LHCN-M2 (cell line): ENCODE measurements around the gene RNF220. TPM values are rescaled to one million over a fixed set of nuclear protein-coding genes. Genes with fewer than 3 reads are reported as not detected.

Source experiments
- DNase-seq: peaks from one replicate; pipeline ENCODE4 v3.0.0-alpha.2; 2012; ENCODE audit warnings: low read depth
- total RNA-seq: library from RNA; depleted of rRNA; stranded (reverse); fragments of >200 nt; gene quantifications from 2 replicates; pipeline ENCODE4 v1.2.3, GENCODE V29; 2014; rRNA removed

Gene RNF220
- total RNA-seq, 1 experiment from 2014 or later, result 124 TPM

DNA sequence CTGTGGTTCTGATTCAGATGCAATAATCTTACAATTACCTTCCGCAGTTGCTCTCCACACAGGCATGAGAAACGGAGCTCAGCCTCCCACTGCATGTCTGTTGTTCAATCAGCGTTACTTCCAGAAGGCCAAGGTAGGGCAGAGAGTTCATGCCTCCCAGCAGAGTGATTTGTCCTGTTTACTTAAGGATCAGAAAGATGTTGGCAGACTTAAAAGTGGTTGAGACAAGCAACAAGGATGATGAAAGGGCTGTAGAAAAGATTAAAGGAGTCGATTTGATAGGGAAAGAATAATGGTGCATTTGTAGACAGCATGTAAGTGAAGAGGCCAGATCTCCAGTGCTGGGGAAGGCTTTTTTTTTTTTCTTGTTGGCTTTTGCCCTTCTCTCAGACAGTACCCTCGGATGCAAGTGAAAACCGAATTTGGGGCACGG lies 296.1 kb downstream of the RNF220 start:
- DNase-seq, result no peak

Other genes starting within 250 kb of the RNF220 start
- 16.0 and 18.3 TPM in 2 replicates for gene DMAP1, start 191.8 kb upstream of the RNF220 start, total RNA-seq
- gene ERI3, start 50.0 kb upstream of the RNF220 start, total RNA-seq, result 59.7 and 59.8 TPM in 2 replicates